NCI-H526 treated with DMSO at 0.1 percent for 48 hours (cell line): ENCODE data around the gene ADCY9.
"Not testable (repeated sequence)": the region's sequence is repeated elsewhere in the genome, so short reads cannot be mapped to it uniquely, and the experiment has no call there.

Source experiments
- DNase-seq: peaks from one replicate; lab custom pipeline; 2025; lab: John Stamatoyannopoulos, UW

Gene ADCY9

GRCh38 chr16:4067262-4068001 is 48.8 kb downstream of the ADCY9 start:
- DNase-seq, result no peak

DNA sequence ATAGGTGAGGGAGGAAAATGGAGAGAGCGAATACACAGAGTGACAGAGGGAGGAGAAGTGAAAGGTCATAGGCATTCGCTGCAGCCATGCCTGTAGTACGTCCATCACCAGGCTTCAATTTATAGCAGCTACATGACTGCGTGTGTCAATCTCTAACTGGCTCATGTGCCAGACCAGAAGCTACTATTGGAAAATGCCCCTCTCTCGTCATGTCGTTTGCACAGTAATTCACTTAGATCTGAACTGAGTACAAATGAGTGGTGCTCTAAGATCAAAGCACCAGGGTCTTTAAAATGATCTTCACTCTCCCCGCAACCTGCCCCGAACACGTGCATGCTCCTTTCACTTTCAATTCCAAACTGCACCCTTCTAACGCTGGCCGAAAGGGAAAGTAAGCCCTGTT is 51.3 kb downstream of the ADCY9 start:
- DNase-seq, result no peak

GRCh38 chr16:4062212-4062802 is 53.9 kb downstream of the ADCY9 start:
- DNase-seq, result no peak

GRCh38 chr16:4060823-4061222 is 55.4 kb downstream of the ADCY9 start:
- DNase-seq, result no peak

- no peak for DNase-seq
These were observed 56.2 kb downstream of the ADCY9 start for GRCh38 chr16:4060009-4060408.

DNA sequence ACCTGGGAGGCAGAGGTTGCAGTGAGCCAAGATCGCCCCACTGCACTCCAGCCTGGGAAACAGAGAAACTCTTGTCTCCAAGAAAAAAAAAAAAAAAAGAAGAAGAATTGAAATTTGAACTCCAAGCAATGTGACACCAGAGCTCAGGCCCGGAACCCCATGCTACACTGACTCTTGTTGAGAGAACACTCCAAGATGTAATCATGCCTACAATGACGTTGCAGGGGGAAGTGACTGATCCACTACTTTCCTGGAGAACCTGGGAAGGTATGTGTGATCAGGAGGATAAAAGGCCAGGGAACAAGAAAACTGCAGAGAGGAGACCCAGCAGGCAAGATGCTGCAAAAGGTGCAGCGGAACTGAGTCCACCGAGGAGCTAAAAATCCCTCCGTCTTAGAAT is 57.9 kb downstream of the ADCY9 start:
- DNase-seq, result no peak

GRCh38 chr16:4057439-4057877 is 58.8 kb downstream of the ADCY9 start:
- DNase-seq, result no peak

DNA sequence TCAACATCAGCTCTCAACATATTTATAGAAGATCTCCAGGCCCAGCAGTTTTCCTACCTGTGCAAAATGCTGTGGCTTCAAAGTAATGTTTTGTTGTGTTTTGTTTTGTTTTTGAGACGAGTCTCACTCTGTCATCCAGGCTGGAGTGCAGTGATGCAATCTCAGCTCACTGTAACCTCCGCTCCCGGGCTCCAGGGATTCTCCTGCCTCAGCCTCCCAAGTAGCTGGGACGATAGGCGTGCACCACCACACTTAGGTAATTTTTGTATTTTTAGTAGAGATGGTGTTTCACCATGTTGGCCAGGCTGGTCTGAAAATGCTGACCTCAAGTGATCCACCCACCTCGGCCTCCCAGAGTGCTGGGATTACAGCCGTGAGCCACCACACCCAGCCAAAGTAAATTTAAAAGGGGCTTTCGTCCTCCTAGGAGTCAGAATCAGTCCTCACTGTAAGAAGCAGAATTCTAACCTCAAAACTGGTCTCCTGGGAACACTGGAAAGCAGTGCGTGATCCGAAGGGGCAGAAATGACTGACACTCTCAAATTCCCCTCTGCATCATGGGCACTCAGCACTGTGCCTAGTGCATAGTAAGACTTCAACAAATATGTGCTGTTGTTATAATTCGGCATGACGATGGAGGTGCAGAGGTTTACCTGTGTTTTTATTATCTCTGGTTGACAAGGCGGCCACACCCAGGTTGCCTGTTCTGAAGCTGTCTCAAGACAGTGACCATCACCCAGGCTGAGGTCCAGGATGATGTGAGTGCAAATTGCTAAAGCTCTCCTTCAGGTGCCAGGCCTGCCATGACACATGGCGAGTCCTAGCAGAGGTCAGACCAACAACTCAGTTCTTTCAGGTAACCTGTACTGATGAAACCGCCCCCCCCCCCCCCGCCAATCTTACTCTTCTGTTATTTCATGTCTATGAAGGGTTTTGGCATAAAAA is 59.8 kb downstream of the ADCY9 start:
- DNase-seq, result no peak

GRCh38 chr16:4055748-4056147 is 60.5 kb downstream of the ADCY9 start:
- DNase-seq, result no peak

DNA sequence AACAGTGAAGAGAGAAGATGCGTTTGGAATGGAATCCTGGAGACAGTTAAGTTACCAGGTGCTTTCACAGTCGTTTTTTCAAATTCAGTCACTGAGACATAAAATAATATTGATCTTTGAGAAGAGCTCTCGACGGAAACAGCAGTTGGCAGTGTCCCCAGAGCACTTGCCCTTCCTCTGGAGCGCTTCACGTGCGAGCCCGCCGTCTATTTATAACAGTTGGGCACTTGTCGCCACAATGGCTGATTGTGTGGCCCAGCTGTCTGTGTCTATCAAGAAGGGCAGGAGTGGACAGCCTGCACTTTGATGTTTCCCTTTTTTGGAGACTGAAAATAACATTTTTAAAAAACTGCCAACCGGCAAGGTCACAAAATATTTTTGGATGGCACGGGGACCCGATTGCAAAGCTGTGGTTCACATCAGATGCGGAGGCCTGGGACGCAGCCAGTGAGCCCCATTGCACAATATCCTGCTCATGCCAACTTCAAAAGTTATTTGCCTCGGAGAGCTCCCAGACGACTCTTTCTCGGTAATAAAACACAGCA is 62.9 kb downstream of the ADCY9 start:
- peak; percentile 11 for DNase-seq

GRCh38 chr16:4052801-4053293 is 63.4 kb downstream of the ADCY9 start:
- no peak for DNase-seq

- no peak for DNase-seq
These were observed 64.1 kb downstream of the ADCY9 start for GRCh38 chr16:4052096-4052495.

DNA sequence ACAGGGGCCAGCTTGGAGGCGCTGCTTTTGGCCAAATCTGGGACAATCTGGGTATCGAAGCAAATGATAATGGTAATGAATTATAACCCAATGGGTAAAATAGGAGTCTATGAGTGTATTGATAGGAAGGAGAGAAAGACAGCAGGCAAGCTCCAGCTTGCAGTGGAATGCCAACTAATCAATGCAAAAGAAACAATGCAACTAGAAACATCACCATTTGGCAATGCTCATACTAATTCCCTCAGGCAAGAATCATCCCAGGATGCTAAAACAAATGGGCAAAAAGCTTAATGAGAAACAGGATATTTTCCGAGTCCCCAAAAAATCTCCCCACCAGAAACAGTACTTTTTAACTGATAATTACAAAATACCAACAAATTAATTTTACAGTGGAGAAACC is 64.7 kb downstream of the ADCY9 start:
- DNase-seq, result no peak

GRCh38 chr16:4049031-4049430 is 67.2 kb downstream of the ADCY9 start:
- DNase-seq, result no peak

- DNase-seq, result no peak
These were observed 67.8 kb downstream of the ADCY9 start for GRCh38 chr16:4048481-4048880.

DNA sequence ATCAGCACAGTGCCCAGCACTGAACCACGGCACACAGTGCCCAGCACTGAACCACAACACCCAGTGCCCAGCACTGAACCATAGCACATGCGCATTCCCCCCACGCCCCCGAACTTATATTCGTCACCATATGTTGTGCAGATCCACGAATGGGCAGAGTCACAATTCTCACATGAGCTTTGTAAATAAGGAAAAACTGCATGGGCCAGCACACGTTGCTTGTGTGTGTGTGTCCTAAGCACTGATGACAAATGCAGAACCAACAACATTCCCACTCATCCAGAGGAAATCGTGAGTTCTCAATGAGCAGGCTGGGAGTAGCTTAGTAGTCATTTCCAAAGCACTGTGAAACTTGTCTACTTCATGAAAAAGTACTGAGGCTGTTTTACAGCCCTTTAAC is 70.0 kb downstream of the ADCY9 start:
- no peak for DNase-seq

GRCh38 chr16:4045561-4045960 is 70.7 kb downstream of the ADCY9 start:
- not testable (repeated sequence) for DNase-seq

DNA sequence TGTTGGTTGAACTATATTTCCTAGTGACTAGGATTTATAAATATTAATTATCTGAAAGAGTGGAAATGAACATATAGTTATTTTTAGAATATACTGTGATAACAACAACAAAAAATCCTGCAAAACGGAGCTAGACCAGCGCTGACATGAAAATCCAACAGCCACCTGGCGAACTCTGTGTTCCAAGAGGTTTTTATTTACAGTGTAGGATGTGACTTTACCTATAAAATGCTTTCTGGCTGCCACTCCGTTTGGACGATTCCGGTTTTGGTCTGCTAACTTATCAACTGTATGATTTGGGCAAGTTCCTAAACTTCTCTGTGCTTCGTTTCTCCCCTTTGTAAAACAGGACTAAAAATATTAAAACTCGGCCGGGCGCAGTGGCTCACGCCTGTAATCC is 73.7 kb downstream of the ADCY9 start:
- DNase-seq, result no peak

DNA sequence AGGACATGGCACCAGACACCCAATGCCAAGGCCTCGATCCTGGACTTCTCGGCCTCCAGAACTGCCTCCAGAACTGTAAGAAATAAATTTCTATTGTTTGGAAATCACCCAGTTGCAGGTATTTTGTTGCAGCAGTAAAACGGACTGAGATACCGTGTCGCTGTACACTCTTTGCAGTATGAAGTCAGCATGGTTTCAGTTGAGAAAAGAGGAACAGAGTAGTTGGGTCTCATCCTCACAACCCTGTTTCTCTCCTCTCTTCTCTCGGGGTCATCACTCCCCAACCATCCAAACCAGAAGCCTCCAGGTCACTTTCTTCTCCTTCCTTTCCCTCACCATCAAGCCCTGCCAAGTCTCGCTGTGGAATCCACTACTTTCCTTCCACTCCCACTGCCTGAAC is 77.8 kb downstream of the ADCY9 start:
- DNase-seq, result no peak

GRCh38 chr16:4036952-4037351 is 79.3 kb downstream of the ADCY9 start:
- DNase-seq, result not testable (repeated sequence)

GRCh38 chr16:4034963-4035362 is 81.3 kb downstream of the ADCY9 start:
- no peak for DNase-seq

- DNase-seq, result no peak
These were observed 82.3 kb downstream of the ADCY9 start for GRCh38 chr16:4033951-4034350.
